GM12878 (cell line): ENCODE measurements around the gene CDK5R1. TPM values are rescaled to one million over a fixed set of nuclear protein-coding genes. Genes with fewer than 3 reads are reported as not detected.

Experiments
- ATAC-seq: fragments of 200-7000 bp; cut with Tn5 transposase; 3 replicates; pipeline ENCODE4 v1.9.1; 2020; ENCODE audit warnings: mild to moderate bottlenecking, moderate library complexity
- BruUV-seq: library from RNA; stranded (reverse); fragments of 400-500 nt; replicated peaks from 2 replicates; lab custom pipeline; 2021; lab: Mats Ljungman, UMichigan
- CTCF ChIA-PET: fragments of 300-600 bp; sonication (Branson Sonifier 250); formaldehyde crosslinking; extraction: SDS; loops from one replicate; lab custom pipeline; 2021; ENCODE audit warnings: inconsistent platforms; lab: Yijun Ruan, JAX
- POLR2A ChIA-PET: fragments of 350-600 bp; formaldehyde crosslinking; extraction: SDS; loops from one replicate; lab custom pipeline; 2021; ENCODE audit warnings: inconsistent platforms; lab: Charles Lee
- RAD21 ChIA-PET: fragments of 300-600 bp; sonication (Branson Sonifier 250); formaldehyde crosslinking; loops from one replicate; lab custom pipeline; 2023; ENCODE audit warnings: antibody characterized with exemption; ENCODE audit not compliant: unreplicated experiment; lab: Charles Lee
- SMC1A ChIA-PET: fragments of 300-600 bp; sonication (Branson Sonifier 250); formaldehyde crosslinking; loops from one replicate; lab custom pipeline; 2023; ENCODE audit not compliant: unreplicated experiment, uncharacterized antibody; lab: Charles Lee
- DNase-seq: peaks from one replicate; pipeline ENCODE4 v3.0.0-alpha.2; 2011; ENCODE audit warnings: low read depth, low spot score
- FAIRE-seq: peaks from 3 replicates; lab custom pipeline; 2011; peaks lifted over from hg19 to GRCh38; lab: Jason Lieb, UNC
- H2AFZ ChIP-seq: 2 replicates; pipeline ENCODE4 v1.6.0; 2011; ENCODE audit warnings: low read depth, low read length, control low read depth; ENCODE audit not compliant: control insufficient read depth
- H3K27ac ChIP-seq: 2 replicates; pipeline ENCODE4 v1.5.1; 2011; ENCODE audit warnings: control low read depth; ENCODE audit not compliant: control insufficient read depth, insufficient read depth
- H3K27me3 ChIP-seq, 2 experiments: replicated peaks in 1 of 2; 2 replicates each; pipeline versions ENCODE4 v1.6.0 to v1.6.1; 2011; ENCODE audit warnings: low read length in 1 of 2; ENCODE audit not compliant: control insufficient read depth in 2 of 2, insufficient read depth in 2 of 2
- H3K36me3 ChIP-seq, 2 experiments: 2 replicates each; pipeline ENCODE4 v1.5.1; 2011; ENCODE audit warnings: low read length in 1 of 2; ENCODE audit not compliant: control insufficient read depth in 2 of 2, insufficient read depth in 2 of 2
- H3K4me1 ChIP-seq: 2 replicates; pipeline ENCODE4 v1.6.1; 2011; ENCODE audit warnings: mild to moderate bottlenecking, low read length, moderate library complexity, mixed read lengths; ENCODE audit not compliant: control insufficient read depth, insufficient read depth
- H3K4me2 ChIP-seq: 2 replicates; pipeline ENCODE4 v1.6.0; 2011; ENCODE audit warnings: control low read depth; ENCODE audit not compliant: control insufficient read depth, insufficient read depth
- H3K4me3 ChIP-seq: fragments of 200-600 bp; sonication (generic); 2 replicates; pipeline ENCODE4 v1.5.1; 2016
- H3K79me2 ChIP-seq: 2 replicates; pipeline ENCODE4 v1.6.0; 2011; ENCODE audit warnings: low read length; ENCODE audit not compliant: control insufficient read depth, insufficient read depth
- H3K9ac ChIP-seq: 2 replicates; pipeline ENCODE4 v1.8.0; 2011; ENCODE audit warnings: low read length, control low read depth, mixed read lengths; ENCODE audit not compliant: control insufficient read depth, insufficient read depth
- H3K9me3 ChIP-seq: replicated peaks from 3 replicates; pipeline ENCODE4 v1.5.1; 2011; ENCODE audit warnings: mild to moderate bottlenecking, low read length; ENCODE audit not compliant: control insufficient read depth, insufficient read depth
- H4K20me1 ChIP-seq: 2 replicates; pipeline ENCODE4 v1.6.0; 2011; ENCODE audit not compliant: control insufficient read depth, insufficient read depth
- BCLAF1 ChIP-seq: fragments of 450-650 bp; IDR thresholded peaks from 2 replicates; pipeline ENCODE4 v1.6.1; 2017; ENCODE audit warnings: antibody characterized with exemption, mild to moderate bottlenecking, moderate library complexity
- IRF5 ChIP-seq: fragments of 450-650 bp; IDR thresholded peaks from 2 replicates; pipeline ENCODE4 v1.6.1; 2017; ENCODE audit warnings: borderline replicate concordance
- MTA3 ChIP-seq: IDR thresholded peaks from 2 replicates; pipeline ENCODE4 v1.6.1; 2012; ENCODE audit warnings: low read length, inconsistent platforms, borderline replicate concordance
- POLR2AphosphoS2 ChIP-seq: IDR thresholded peaks from 2 replicates; pipeline ENCODE4 v1.6.1; 2011; ENCODE audit warnings: low read depth, mild to moderate bottlenecking, low read length, improper control_type of control experiment, moderate library complexity
- SIX5 ChIP-seq: IDR thresholded peaks from 2 replicates; pipeline ENCODE4 v1.6.1; 2011; ENCODE audit warnings: mild to moderate bottlenecking, low read depth, low read length, moderate library complexity; ENCODE audit not compliant: severe bottlenecking
- SMC3 ChIP-seq: IDR thresholded peaks from 2 replicates; pipeline ENCODE4 v1.6.1; 2011; ENCODE audit warnings: low read length, improper control_type of control experiment, borderline replicate concordance
- SP1 ChIP-seq: IDR thresholded peaks from one replicate; pipeline ENCODE4 v1.6.1; 2011; ENCODE audit warnings: low read depth, low read length
- TAF1 ChIP-seq: IDR thresholded peaks from 2 replicates; pipeline ENCODE4 v1.6.1; 2011; ENCODE audit warnings: mild to moderate bottlenecking, low read depth, low read length, borderline replicate concordance
- ZBTB33 ChIP-seq: fragments of 450-650 bp; IDR thresholded peaks from 2 replicates; pipeline ENCODE4 v1.6.1; 2017; ENCODE audit warnings: mild to moderate bottlenecking
- WGBS: methylation state at CpG from one replicate; pipeline ENCODE4 v1.1.6; 2016; ENCODE audit warnings: low lambda C conversion rate; ENCODE audit not compliant: insufficient replicate concordance, insufficient coverage; ENCODE audit errors: missing lambda C conversion rate; 5-methylcytosine and 5-hydroxymethylcytosine counted together
- in situ Hi-C: fragments of 300-500 bp; cut with MboI; formaldehyde crosslinking; loops from 9 replicates; pipeline ENCODE4 v1.14.3; 2018; ENCODE audit warnings: mixed read lengths
- intact Hi-C: fragments of 100-400 bp; cut with micrococcal nuclease; formaldehyde crosslinking; loops from one replicate; pipeline ENCODE4 v1.14.2; 2022; ENCODE audit not compliant: unreplicated experiment
- polyA plus RNA-seq, 11 experiments: library from polyadenylated mRNA; depleted of rRNA in 4 of 11; unstranded in 6 of 11; stranded (reverse) in 5 of 11; fragments of >200 nt; fragmentation: Nextera tagmentation in 4 of 11; fragmentation: Illumina TruSeq in 1 of 11; extraction: Ambion mirVana in 4 of 11; extraction: Trizol in 1 of 11; gene quantifications; 1 replicate in 1 of 11; 2 replicates in 10 of 11; pipeline versions ENCODE4 v1.2.1 to v1.2.3, GENCODE V29; 2011 to 2016; ENCODE audit warnings: inconsistent platforms in 2 of 11, missing spikeins in 2 of 11, low read depth in 1 of 11
- total RNA-seq, 4 experiments: library from RNA; depleted of rRNA in 3 of 4; stranded (reverse); fragments of >200 nt in 3 of 4; fragmentation: Illumina TruSeq in 1 of 4; extraction: Trizol in 1 of 4; gene quantifications; 2 replicates each; pipeline versions ENCODE4 v1.2.1 to v1.2.3, GENCODE V29; 2013 to 2021

Gene CDK5R1
- total and polyA plus RNA-seq, 10 of the 15 experiments (the other 5 are each of a cell fraction or from before 2014, with no cell fraction given), result 1.1 to 28.3 (median 12.2) TPM

GRCh38 chr17:32463304-32463703, 23.5 kb upstream of the CDK5R1 start:
- H2AFZ ChIP-seq, result no peak overlapping the region
- ChIA-PET SMC1A (interaction anchor here (0.6 to 3.6 kb wide), 24 partner anchors 8 to 473 kb away, joined by 3 to 32 read pairs (median 4); no protein-coding TSS in a partner anchor), CTCF (interaction anchor here (0.7 to 7.4 kb wide), 32 partner anchors 10 to 535 kb away, joined by 3 to 127 read pairs (median 6); partner anchors contain the start of genes CDK5R1, MYO1D and PSMD11), RAD21 (interaction anchor here (0.6 to 2.6 kb wide), 12 partner anchors 17 to 294 kb away, joined by 3 to 11 read pairs (median 4); partner anchors contain the start of genes CDK5R1 and PSMD11), POLR2A (interaction anchor here (0.8 to 1.9 kb wide), 2 partner anchors 20 to 26 kb away, joined by 3 to 7 read pairs; no protein-coding TSS in a partner anchor)
- H3K36me3 ChIP-seq, result peaks cover 9 to 31% of the 10 kb centered on the region in 2 experiments
- WGBS, result 77% methylated on average over 3 of the region's 3 CpGs
- H3K79me2 ChIP-seq, result no peaks in the 10 kb centered on the region; the same call in 1 of the 2 replicates
- H3K4me3 ChIP-seq, result no peak overlapping the region
- H3K27ac ChIP-seq, result no peak overlapping the region
- no peaks in the 10 kb centered on the region for H4K20me1 ChIP-seq
- H3K4me1 ChIP-seq, result no peaks in the 10 kb centered on the region
- no peaks in the 10 kb centered on the region for H3K9me3 ChIP-seq
- TF ChIP-seq POLR2AphosphoS2, result no peak
- TF ChIP-seq TAF1, result no peak
- no peak for TF ChIP-seq MTA3
- no peak overlapping the region for H3K9ac ChIP-seq
- no peak overlapping the region for H3K4me2 ChIP-seq
- no TSS peak for BruUV-seq
- ATAC-seq (no peak), DNase-seq (no peak), FAIRE-seq (no peak)
- in situ Hi-C loops, result loop anchor here (25.0 kb wide), 1 partner anchor 449 kb away; no protein-coding TSS in a partner anchor
- intact Hi-C loops, result loop anchor here (5.0 kb wide), 2 partner anchors 144 to 294 kb away; no protein-coding TSS in a partner anchor
- H3K27me3 ChIP-seq, result no peaks in the 10 kb centered on the region

GRCh38 chr17:32464374-32464773, 22.4 kb upstream of the CDK5R1 start:
- Histone ChIP-seq H3K4me2 (no peak overlapping the region), H4K20me1 (no peaks in the 10 kb centered on the region), H3K9ac (no peak overlapping the region), H2AFZ (no peak overlapping the region), H3K79me2 (no peaks in the 10 kb centered on the region; the same call in 1 of the 2 replicates), H3K27ac (no peak overlapping the region), H3K27me3 (no peaks in the 10 kb centered on the region), H3K36me3 (peaks cover 10 to 36% of the 10 kb centered on the region in 2 experiments), H3K4me1 (no peaks in the 10 kb centered on the region), H3K4me3 (no peak overlapping the region), H3K9me3 (no peaks in the 10 kb centered on the region)
- ChIA-PET SMC1A (interaction anchor here (0.7 to 3.6 kb wide), 12 partner anchors 19 to 557 kb away, joined by 3 to 32 read pairs (median 5); partner anchors contain the start of gene PSMD11), RAD21 (interaction anchor here (1.5 to 2.2 kb wide), 2 partner anchors 20 to 22 kb away, joined by 8 to 11 read pairs; partner anchors contain the start of gene CDK5R1), CTCF (interaction anchor here (0.6 to 7.4 kb wide), 19 partner anchors 9 to 472 kb away, joined by 3 to 127 read pairs (median 6); partner anchors contain the start of genes CDK5R1, MYO1D and PSMD11), POLR2A (interaction anchor here (0.6 to 1.9 kb wide), 3 partner anchors 18 to 25 kb away, joined by 3 to 7 read pairs (median 5); no protein-coding TSS in a partner anchor)
- WGBS, result 100% methylated on average over 1 of the region's 1 CpG
- FAIRE-seq (no peak), ATAC-seq (no peak), DNase-seq (no peak)
- no TSS peak for BruUV-seq
- intact Hi-C loops (loop anchor here (5.0 kb wide), 2 partner anchors 143 to 293 kb away; no protein-coding TSS in a partner anchor), in situ Hi-C loops (loop anchor here (25.0 kb wide), 1 partner anchor 448 kb away; no protein-coding TSS in a partner anchor)
- no peak for TF ChIP-seq BCLAF1
- TF ChIP-seq SMC3, result no peak
- TF ChIP-seq SIX5, result no peak
- TF ChIP-seq ZBTB33, result no peak
- TF ChIP-seq IRF5, result no peak
- TF ChIP-seq SP1, result no peak
